HG03575 (cell line): ENCODE measurements around the gene OLFML2B.

ENCODE experiments used
- ATAC-seq: cut with Tn5 transposase; IDR thresholded peaks from one replicate; pipeline ENCODE4 v1.9.1; 2021; ENCODE audit not compliant: unreplicated experiment, insufficient number of reproducible peaks, low FRiP score; ENCODE audit errors: extremely low read depth

The OLFML2B gene

GRCh38 chr1:162011337-162012012 lies 12.2 kb downstream of the OLFML2B start:
- no peak for ATAC-seq

- no peak for ATAC-seq
Observed at GRCh38 chr1:162010175-162010506, 13.5 kb downstream of the OLFML2B start.

GRCh38 chr1:162009501-162010174 lies 14.0 kb downstream of the OLFML2B start:
- no peak for ATAC-seq

- ATAC-seq: no peak
Observed at GRCh38 chr1:162008799-162009198, 14.9 kb downstream of the OLFML2B start.

DNA sequence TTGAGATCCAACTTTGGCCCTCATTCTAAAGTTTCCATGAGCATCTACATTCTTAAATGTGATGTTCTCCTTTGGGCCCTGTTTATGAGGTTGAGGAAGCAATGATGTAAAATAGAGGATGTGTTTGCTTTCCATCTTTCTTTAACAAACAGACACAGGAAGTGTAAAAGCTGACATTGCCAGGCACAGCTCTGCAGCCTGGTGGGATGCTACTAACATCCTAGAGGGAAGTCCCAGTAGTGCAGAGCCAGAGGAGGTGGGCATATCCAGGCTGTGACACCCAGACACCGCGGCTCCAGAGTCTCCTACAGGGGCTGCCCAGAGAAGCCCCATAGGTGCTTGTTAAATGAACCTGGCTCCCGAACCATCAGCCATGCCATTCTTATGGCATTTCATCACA lies 16.2 kb downstream of the OLFML2B start:
- ATAC-seq: no peak

GRCh38 chr1:162006081-162006480 lies 17.6 kb downstream of the OLFML2B start:
- ATAC-seq: no peak

GRCh38 chr1:162004441-162004950 lies 19.2 kb downstream of the OLFML2B start:
- no peak for ATAC-seq

- ATAC-seq: no peak
Observed at GRCh38 chr1:162003830-162004215, 19.8 kb downstream of the OLFML2B start.

DNA sequence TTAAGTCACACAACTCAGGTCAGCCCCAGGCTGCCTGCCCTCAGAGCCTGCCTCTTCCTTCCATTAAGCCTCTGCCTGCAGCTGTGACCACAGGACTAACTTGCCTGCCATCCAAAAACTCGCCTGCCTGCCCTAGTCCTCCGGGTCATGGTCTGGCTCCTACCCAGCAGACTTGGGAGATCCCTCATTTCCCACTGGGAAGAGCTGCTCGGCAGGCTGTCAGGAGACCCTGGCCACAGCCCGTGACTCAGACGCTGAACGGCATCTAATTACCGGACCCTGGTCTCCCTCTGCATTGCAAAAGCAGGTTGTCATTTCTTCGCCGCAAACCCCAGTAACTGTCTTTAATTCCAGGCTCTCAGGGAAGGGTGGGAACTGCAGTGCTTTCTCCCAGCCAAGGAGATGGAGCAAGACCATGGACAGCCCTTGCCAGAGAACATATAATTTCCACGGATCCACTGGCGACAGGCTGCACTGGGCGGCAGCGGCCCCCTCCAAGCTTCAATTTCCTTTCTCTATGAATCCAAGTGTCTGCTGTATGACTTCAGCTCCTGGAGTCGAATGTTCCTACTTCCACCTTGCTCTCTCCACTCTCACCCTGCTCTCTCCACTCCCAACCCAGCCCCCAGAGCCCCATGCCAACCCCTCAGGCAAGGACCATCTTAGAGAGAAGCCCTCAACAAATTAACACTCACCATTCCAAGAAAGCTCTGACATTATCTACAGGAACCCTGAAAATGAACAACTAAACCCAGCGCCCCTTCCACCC lies 20.4 kb downstream of the OLFML2B start:
- no peak for ATAC-seq

- no peak for ATAC-seq
Observed at GRCh38 chr1:162000053-162000420, 23.6 kb downstream of the OLFML2B start.

- ATAC-seq: no peak
Observed at GRCh38 chr1:161999301-162000052, 24.2 kb downstream of the OLFML2B start.

DNA sequence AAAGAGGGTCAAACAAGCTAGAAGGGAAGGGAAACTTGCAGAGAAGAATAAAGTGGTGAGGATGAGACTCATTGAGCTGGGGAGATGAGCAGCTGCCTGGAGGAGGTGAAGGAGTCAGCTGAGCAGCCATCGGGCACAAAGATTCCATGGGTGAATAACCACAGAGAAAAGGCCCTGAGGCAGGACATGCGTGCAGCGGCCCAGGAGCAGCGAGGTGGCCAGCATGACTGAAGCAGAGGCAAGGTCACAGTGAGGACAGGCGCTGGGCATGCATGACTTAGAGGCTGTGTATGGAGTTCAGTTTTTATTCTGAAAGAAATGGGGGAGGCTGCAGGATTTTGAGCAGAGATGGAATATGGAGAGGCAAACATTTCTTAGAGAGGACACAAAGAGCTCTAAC lies 24.9 kb downstream of the OLFML2B start:
- no peak for ATAC-seq

DNA sequence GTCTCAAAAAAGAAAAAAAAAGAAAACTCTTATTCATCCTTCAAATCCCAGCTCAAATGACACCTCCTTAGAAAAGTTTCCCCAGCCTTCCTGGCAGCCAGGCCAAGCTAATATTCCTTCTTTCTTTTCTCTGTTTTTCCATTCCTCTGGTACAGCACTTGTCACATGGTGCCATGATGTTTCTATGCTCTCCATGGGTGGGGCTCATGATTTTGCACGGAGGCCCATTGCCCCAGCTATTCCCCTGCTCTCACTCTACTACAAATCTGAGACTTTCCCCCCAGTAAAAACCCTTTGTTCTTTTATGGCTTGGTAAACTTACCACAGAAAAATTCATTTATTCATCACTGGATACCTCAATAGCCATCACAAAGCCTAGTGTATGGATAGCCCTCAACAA lies 26.5 kb downstream of the OLFML2B start:
- ATAC-seq: no peak

DNA sequence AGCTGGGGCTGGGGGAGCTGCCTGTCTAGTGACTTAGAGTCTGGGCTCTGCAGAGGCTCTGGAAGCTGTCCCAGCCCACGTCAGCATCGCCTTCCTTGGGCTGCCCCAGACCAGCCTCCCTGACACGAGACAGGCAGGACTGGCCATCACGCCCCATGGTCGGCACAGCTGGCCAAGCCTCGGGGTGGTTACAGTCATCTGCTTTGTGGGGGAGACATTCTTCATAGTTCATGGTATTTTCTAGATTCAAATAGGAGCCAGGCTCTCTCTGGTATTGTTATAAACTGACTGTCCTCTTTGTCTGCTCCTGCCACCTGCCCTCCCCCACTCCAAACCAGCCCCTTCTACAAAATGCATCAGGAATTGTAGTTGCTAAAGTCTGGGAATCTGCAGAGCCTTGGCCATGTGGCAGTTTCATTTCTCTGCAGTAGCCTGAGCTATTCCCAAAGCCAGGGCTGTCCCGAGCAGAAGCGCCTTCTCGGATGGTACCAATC lies 29.4 kb downstream of the OLFML2B start:
- no peak for ATAC-seq

- no peak for ATAC-seq
Observed at GRCh38 chr1:161993576-161993975, 30.1 kb downstream of the OLFML2B start.

DNA sequence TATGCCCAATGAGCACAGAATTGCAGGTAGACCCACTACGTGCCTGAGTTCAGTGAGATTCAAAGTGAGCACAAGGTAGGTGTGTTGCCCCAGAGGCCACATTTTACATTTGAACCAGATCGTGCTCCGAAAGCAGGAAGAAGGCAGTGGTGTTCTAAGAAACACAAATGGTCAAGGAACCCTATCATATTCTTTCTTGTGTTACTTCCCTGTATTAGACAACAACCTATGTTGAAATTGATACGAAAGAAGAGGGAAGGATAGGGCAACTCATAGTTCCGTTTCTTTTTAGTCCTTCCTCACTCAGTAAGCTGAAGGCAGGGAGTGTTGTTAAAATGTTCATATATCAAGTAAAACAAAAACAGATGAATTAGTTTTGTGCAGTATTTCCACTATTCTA lies 33.9 kb downstream of the OLFML2B start:
- ATAC-seq: no peak

DNA sequence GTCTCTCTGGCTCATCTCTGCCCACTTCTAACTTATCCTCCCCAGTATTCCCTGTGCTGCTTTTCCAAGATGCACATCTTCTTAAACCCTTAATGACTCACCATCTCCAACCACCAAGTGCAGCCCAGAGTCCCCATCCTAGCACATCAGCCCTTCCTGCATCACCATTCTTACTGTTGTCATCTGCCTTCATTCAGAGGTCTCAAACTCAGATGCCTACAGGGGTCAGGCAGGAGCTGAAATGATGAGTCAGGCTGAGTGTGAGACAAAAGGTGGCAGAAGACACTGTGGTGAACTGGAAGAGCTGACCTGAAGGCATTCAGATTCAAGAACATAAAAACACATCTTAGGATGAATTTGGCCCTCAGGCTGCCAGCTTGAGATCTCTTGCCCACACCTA lies 34.6 kb downstream of the OLFML2B start:
- no peak for ATAC-seq

GRCh38 chr1:161988413-161988812 lies 35.3 kb downstream of the OLFML2B start:
- ATAC-seq: no peak

DNA sequence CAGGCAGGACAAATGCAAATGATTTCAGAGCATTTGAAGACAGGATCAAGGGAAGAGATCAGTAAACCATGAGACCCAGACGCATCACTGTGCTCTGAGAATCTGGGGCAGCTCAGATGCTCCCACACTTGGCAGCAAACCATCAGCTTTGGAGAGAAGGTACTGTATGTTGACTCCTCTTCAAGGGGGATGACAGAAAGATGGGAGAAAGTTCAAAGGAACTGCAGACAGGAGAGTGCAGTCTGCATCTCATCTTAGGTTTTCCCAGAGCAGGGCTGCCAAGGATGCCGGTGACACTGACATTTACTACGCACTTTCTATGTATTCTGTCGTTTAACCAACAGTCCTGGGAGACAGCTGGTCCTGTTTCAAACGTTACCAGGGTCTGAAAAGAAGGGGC lies 35.8 kb downstream of the OLFML2B start:
- ATAC-seq: no peak
